HG02763 (cell line): ENCODE results near the gene RNF181.
"Not testable (repeated sequence)": the region's sequence is repeated elsewhere in the genome, so short reads cannot be mapped to it uniquely, and the experiment has no call there.

Source experiments
- ATAC-seq: cut with Tn5 transposase; IDR thresholded peaks from one replicate; pipeline ENCODE4 v1.9.1; 2021; ENCODE audit warnings: mild to moderate bottlenecking, moderate library complexity; ENCODE audit not compliant: unreplicated experiment

The RNF181 gene

GRCh38 chr2:85577063-85577385 is 18.5 kb upstream of the RNF181 start:
- ATAC-seq, result no peak

DNA sequence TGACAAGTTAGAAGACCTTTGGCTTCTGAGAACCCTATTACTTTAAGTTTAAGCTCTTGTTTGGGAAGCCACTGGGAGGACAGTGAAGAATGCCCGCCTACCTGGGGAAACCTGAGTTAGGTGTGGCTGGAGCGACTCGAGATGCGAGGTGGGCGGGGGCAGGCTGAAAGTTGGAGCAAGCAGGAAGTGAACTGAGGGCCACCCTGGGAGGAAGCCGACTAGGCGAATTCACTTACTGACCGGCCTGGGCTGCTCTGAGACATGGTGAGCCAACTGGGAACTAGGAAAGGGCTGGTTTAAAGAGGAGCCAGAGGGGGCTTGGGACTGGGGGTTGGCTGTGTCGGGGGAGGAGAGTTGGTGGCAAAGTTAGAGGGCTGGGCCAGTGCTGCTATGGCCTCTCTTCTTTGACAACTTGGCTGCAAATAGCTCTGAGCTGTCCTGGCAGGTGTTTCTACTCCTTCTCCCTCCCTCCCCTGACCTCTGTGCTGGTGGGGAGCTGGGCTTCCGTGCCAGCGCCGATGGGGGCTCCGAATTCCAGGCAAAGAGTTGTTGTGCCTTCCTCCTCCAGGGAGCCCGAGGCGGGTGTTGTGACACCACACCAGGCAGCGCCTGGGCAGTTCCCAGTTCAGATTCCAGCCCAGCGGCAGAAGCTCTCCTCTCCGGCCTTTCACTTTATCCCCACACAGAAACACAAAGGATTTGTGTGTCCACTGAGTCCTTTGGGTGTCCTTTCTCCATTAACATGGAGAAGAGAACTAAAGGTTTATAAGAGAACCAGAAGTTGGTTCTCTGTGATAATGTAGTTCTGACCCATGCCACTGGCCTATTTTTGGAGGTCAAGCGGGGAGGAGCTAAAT is 17.9 kb upstream of the RNF181 start, which contains the start of gene VAMP8:
Gene VAMP8, plus strand, starts transcription at position 201 of the 857 bp plus-strand sequence. Its CDS starts 61 bp downstream, at position 262.
- peak; percentile 69 for ATAC-seq

DNA sequence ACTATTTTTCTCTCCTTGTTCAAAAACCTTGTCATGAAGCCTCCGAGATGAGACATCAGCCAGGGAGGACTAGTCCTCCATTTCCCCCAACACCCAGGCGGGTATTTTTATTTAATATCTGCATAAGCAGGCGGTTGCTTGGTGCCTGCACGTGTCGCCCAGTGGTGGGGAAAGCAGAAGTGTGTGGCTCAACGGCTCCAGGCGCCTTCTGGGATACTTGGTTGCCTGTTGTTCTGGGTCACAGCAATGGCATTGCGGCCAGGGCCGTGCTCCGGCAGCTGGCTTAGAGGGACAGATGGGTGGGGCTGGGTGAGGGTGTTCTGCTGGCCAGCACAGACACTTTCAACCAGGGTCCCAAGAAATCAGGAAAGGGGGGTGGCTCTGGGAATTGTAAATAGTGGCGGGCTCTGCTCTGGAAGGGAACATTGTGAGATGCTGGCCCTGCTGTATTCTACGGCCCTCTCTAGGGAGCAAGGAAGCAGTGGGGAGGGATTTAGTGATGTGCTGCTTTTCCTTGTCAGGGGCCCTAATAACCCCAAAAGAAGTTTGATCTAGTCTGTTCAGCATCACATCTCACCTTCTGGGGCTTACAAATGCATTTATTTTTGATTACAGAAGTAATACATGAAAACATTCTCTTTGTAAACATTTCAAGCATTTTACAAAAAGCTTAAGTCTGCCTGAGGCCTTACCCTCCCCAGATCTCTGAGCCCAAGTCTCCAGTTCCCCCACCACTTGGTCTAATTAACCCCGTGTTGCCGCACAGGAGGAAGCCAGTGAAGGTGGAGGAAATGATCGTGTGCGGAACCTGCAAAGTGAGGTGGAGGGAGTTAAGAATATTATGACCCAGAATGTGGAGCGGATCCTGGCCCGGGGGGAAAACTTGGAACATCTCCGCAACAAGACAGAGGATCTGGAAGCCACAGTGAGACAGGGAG is 17.0 kb upstream of the RNF181 start:
- no peak for ATAC-seq

GRCh38 chr2:85579266-85579935 is 16.1 kb upstream of the RNF181 start:
- no peak for ATAC-seq

GRCh38 chr2:85580206-85580605 is 15.3 kb upstream of the RNF181 start:
- no peak for ATAC-seq

DNA sequence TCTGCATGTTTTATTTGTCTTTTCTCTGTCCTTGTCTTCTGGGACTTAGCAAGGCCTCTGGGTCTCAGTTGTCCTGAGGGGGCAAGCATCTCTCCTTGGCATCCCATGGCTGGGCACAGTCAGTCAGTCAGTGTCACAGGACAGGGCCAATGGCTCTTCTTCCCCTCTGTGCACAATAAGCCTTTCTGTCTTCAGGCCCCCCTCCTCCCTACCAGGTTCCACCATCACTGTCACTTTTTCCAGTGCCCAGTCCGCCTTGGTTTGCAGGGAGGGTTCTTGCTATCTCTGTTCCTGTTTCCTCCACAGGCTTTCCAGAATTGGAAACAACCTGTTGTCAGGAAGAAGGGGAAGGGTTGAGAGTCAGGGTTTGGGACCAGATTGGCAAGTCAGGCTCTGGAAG is 13.1 kb upstream of the RNF181 start:
- no peak for ATAC-seq

- ATAC-seq, result peak; percentile 15
Measured at GRCh38 chr2:85583667-85584353, 11.7 kb upstream of the RNF181 start.

- peak; percentile 57 for ATAC-seq
Measured at GRCh38 chr2:85584354-85584856, 11.1 kb upstream of the RNF181 start, which contains the start of gene VAMP5. VAMP5 (plus strand) TSS chr2:85584431; CDS start chr2:85584491, 60 bp downstream.

GRCh38 chr2:85584857-85585780 is 10.4 kb upstream of the RNF181 start:
- no peak for ATAC-seq

DNA sequence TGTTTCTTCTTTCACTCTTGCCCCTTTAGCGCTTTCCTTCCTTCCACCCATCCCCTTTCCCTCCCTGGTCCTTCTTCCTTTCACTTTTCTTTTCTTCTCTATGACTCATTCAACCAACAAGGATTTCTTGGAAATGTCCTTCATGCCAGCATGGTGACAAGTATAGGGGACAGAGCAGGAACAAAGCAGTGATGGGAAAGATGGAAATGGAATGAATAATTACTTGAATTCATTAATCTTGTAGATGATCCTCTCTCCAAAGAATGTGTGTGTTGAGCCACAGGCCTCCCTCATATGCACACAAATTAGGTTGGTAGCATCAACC is 9.8 kb upstream of the RNF181 start:
- no peak for ATAC-seq

DNA sequence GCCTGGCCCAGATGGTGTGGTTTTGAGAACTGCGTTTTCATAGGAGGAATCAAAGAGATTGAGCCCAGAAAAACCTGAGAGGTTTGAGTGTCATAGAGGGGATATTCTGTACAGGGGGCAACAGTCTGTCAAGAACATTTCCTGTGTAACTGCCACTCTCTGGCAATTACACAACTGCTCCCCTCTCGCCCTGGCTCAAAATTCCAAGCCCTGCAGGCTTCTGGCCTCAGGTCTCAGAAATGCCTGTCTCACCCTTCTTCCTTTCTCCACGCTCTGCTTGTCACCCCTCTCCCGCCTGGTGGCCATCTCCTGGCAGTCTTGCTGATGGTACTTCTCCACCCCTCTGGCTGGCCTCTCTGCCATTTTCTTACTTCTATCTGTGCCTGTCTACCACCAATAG is 7.3 kb upstream of the RNF181 start:
- no peak for ATAC-seq

DNA sequence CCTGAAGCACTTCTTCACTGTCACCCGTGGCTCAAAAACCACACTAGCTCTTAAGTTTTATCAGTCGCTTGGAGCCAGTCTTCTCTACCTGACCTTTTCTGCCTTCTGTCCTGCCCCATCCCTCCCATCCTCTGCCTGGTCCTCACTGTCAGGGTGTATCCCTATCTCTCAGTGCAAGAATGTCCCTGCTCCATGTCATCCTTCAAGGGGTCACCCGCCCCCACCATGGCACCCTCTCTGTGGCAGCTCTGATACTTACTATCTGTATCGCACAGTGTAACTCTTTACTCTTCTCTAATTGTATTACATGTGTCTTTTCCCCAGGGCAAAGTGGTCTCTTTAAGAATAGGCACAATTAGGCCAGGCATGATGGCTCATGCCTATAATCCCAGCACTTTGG is 6.9 kb upstream of the RNF181 start:
- ATAC-seq, result no peak

GRCh38 chr2:85589181-85589580 is 6.4 kb upstream of the RNF181 start:
- ATAC-seq, result no peak

DNA sequence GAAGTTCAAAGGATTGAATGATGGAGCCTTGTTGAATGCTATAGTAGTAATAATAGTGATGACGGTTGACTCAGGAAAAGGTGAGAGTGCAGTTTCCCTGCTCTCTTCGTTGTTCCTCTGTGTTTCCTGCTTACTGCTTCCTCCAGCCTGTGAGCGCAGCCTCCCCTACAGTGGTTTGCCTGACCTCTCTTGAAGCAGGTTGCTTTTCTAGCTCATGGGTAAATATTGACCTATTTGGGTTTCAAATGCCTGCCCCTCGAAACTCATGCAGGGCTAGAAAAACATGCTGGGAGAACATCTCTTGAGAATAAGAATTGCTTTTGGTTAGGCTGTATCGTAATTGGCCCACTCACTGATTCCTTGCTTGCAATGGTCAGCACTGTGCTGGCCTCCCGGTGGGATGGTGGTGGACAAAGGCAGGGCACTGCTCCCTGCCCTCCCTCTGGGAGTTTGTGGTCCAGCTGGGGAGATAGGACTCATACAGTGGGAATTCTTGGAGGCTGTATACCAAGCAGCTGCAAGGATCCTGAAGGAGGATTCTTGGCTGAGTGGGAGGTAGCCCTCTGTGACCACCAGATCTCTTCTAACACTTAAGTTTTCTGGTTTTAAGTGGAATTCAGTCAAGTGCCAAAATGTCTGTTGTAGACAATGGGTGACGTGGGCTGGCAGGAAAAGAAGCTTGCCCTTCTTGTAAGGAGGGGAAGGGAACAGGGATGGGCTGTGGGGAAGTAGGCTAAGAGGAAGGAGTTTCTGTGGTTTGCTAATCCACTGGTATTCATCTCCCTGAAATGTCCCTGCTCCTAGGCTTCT is 5.4 kb upstream of the RNF181 start:
- no peak for ATAC-seq

DNA sequence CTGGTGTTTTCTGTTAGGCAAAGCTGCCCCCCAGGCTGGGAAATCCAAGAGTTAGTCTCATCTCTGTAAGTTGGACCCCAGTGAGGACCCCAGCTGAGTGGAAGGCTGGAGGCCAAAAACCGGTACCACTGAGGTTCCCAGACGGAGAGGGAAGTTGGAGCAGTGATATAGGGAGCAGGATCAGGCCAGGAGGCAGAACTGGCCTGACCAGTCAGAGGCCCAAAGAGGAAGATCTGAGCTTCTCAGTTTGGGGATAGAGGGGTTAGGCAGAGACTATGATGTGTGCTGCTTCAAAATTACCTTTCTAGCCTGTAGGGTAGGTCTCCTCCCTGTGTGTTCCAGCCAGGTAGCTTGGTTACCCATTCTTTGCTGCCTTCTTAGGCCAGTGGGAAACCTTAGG is 4.6 kb upstream of the RNF181 start:
- ATAC-seq, result no peak

GRCh38 chr2:85591563-85591962 is 4.0 kb upstream of the RNF181 start:
- ATAC-seq, result no peak

- not testable (repeated sequence) for ATAC-seq
Measured at GRCh38 chr2:85592299-85592698, 3.2 kb upstream of the RNF181 start.

- no peak for ATAC-seq
Measured at GRCh38 chr2:85593023-85593422, 2.5 kb upstream of the RNF181 start.
